ENCODE results near the gene SLC6A7.

- TF ChIP-seq EZH2 (IDR thresholded peaks at IDR 0.05; ENCODE audit: borderline replicate concordance, low read length) (no peak), CTCF (conservative IDR thresholded peaks at IDR 0.05 in 1 of 2, IDR thresholded peaks at IDR 0.05 in 1 of 2; ENCODE audit: extremely low read depth in 1 of 2, insufficient read depth in 1 of 2, low read depth in 1 of 2, low read length in 2 of 2) (no peak)
Observed at GRCh38 chr5:150167512-150167850, 22.4 kb upstream of the SLC6A7 start.

Data from mammary epithelial cell (primary cell).